Thyroid gland (tissue), 4 donors: Measurements from ENCODE around the gene GALNT18. TPM values are rescaled to one million over a fixed set of nuclear protein-coding genes. Genes with fewer than 3 reads are reported as not detected.

ENCODE experiments used
- DNase-seq, 2 donors: peaks; one replicate each; pipeline ENCODE4 v3.0.0-alpha.2; 2019
- H3K27ac ChIP-seq, 3 donors: fragments of 200-600 bp; sonication (generic); 1 replicate in 2 of 3; 2 replicates in 1 of 3; pipeline ENCODE4 v1.5.1; 2016 to 2019; ENCODE audit warnings: mild to moderate bottlenecking in 1 of 3, moderate library complexity in 1 of 3
- H3K27me3 ChIP-seq: fragments of 200-600 bp; sonication (generic); one replicate; pipeline ENCODE4 v1.5.1; 2019
- H3K36me3 ChIP-seq, 2 donors: fragments of 200-600 bp; sonication (generic); one replicate each; pipeline ENCODE4 v1.5.1; 2016 to 2019
- H3K4me1 ChIP-seq, 2 donors: fragments of 200-600 bp; sonication (generic); one replicate each; pipeline ENCODE4 v1.5.1; 2017 to 2019
- H3K4me3 ChIP-seq, 3 donors: fragments of 200-600 bp; sonication (generic); replicated peaks in 1 of 3; 1 replicate in 2 of 3; 2 replicates in 1 of 3; pipeline ENCODE4 v1.5.1; 2016; ENCODE audit warnings: mild to moderate bottlenecking in 1 of 3
- H3K9me3 ChIP-seq: fragments of 200-600 bp; sonication (generic); one replicate; pipeline ENCODE4 v1.5.1; 2017
- CTCF ChIP-seq, 6 experiments: fragments of 200-600 bp in 3 of 6; fragments of 450-650 bp in 3 of 6; sonication (generic) in 3 of 6; IDR thresholded peaks; one replicate each; pipeline ENCODE4 v1.5.1; 2016 to 2019; ENCODE audit warnings: antibody characterized with exemption in 6 of 6, mild to moderate bottlenecking in 2 of 6, inconsistent platforms in 1 of 6, moderate library complexity in 1 of 6
- POLR2A ChIP-seq, 2 donors: fragments of 450-650 bp; IDR thresholded peaks; one replicate each; pipeline ENCODE4 v1.6.1; 2017; ENCODE audit warnings: antibody characterized with exemption in 2 of 2, mild to moderate bottlenecking in 2 of 2, moderate library complexity in 1 of 2
- WGBS, 2 donors: methylation state at CpG; one replicate each; pipeline ENCODE4 v1.1.5; 2017; 5-methylcytosine and 5-hydroxymethylcytosine counted together
- intact Hi-C: fragments of 100-400 bp; cut with DNase I; formaldehyde crosslinking; loops from one replicate; pipeline ENCODE4 v1.15.1; 2023
- microRNA-seq: library from miRNA; unstranded; fragments of <30 nt; microRNA quantifications from one replicate; pipeline ENCODE4, GENCODE V29; 2016
- small RNA-seq: library from RNA; depleted of rRNA; stranded (forward); fragments of <200 nt; gene quantifications from one replicate; pipeline ENCODE3, GENCODE V24; 2016
- total RNA-seq, 4 donors: library from RNA; depleted of rRNA; stranded (reverse); fragments of >200 nt; gene quantifications; one replicate each; pipeline ENCODE4 v1.2.3, GENCODE V29; 2016

GALNT18 gene
- total RNA-seq, 4 donors from 2014 or later: 60.7 to 93.8 (median 87.5) TPM

GRCh38 chr11:11229647-11230046, 392.2 kb downstream of the GALNT18 start:
- WGBS, 2 donors: 100% methylated on average over 2 of the region's 2 CpGs
- H3K36me3 ChIP-seq: no peaks in the 10 kb centered on the region
- no peaks in the 10 kb centered on the region for H3K9me3 ChIP-seq
- no peaks in the 10 kb centered on the region for H3K27me3 ChIP-seq
- DNase-seq: no peak
- no peak overlapping the region for H3K4me3 ChIP-seq
- H3K27ac ChIP-seq: no peak overlapping the region
- H3K4me1 ChIP-seq: peaks cover 17% of the 10 kb centered on the region in 2 donors
- TF ChIP-seq POLR2A (IDR thresholded peaks at IDR 0.05) (no peak), CTCF (IDR thresholded peaks at IDR 0.05) (no peak)
- intact Hi-C loops: no loop called here

GRCh38 chr11:11227296-11228085, 394.3 kb downstream of the GALNT18 start:
- no peaks in the 10 kb centered on the region for H3K27me3 ChIP-seq
- no peaks in the 10 kb centered on the region for H3K9me3 ChIP-seq
- 90 to 94% methylated on average over 8 of the region's 8 CpGs for WGBS, 2 donors
- no peak overlapping the region for H3K27ac ChIP-seq
- no peaks in the 10 kb centered on the region for H3K36me3 ChIP-seq
- peaks cover 17% of the 10 kb centered on the region in 2 donors for H3K4me1 ChIP-seq
- no peak for DNase-seq
- H3K4me3 ChIP-seq: no peak overlapping the region
- intact Hi-C loops: no loop called here
- TF ChIP-seq CTCF (IDR thresholded peaks at IDR 0.05): no peak

Small RNAs within 50 kb of the gene (microRNA-seq; reads per million reads assigned to microRNA genes)
- not detected for gene MIR4299

Small RNAs within 50 kb of the gene (small RNA-seq; reads per million reads assigned to genes)
- gene MIR4299: not detected

Other genes starting within 250 kb of the GALNT18 start
- 100 to 1,000 TPM in 1 of 4 donors, 10 to 100 TPM in 3; 85.2 to 154 (median 94.5) TPM for gene USP47, start 220.0 kb upstream of the GALNT18 start, total RNA-seq